Smooth muscle cell of the pulmonary artery (primary cell): ENCODE data around the gene TRIAP1. TPM values are rescaled to one million over a fixed set of nuclear protein-coding genes. Genes with fewer than 3 reads are reported as not detected.

Experiments used
- total RNA-seq: library from RNA; depleted of rRNA; stranded (reverse); fragments of >200 nt; gene quantifications from 2 replicates; pipeline ENCODE4 v1.2.3, GENCODE V29; 2014

Gene TRIAP1
- 14.4 and 16.9 TPM in 2 replicates for total RNA-seq

GRCh38 chr12:120445911-120446843 lies at the start of gene TRIAP1, which contains the start of gene GATC:
Gene TRIAP1 (minus strand): TSS chr12:120446384. CDS start chr12:120446372, 12 bp downstream.
Gene GATC (plus strand): TSS chr12:120446444. CDS start chr12:120446481, 37 bp downstream.

GRCh38 chr12:120469450-120470149 lies 23.4 kb upstream of the TRIAP1 start, which contains the start of gene SRSF9:
Gene SRSF9 (minus strand): TSS chr12:120469748. CDS start chr12:120469609, 139 bp downstream.

GRCh38 chr12:120437735-120438494 lies 8.3 kb downstream of the TRIAP1 start, which contains the start of gene COX6A1:
Gene COX6A1 (plus strand): TSS chr12:120438113. CDS start chr12:120438127, 14 bp downstream.

Other genes with a start within 250 kb of the TRIAP1 start
- 1,669 and 2,485 TPM in 2 replicates for gene RPLP0, start 245.3 kb downstream of the TRIAP1 start, total RNA-seq
- gene PXN, start 180.7 kb downstream of the TRIAP1 start, total RNA-seq, result 27.4 and 38.6 TPM in 2 replicates
- gene RNU4-2, start 154.5 kb downstream of the TRIAP1 start, total RNA-seq, result not detected in 2 replicates
- under 0.01 TPM in 1 of 2 replicates, not detected in the other for gene RNU4-1, start 153.1 kb downstream of the TRIAP1 start, total RNA-seq
- gene SIRT4, start 144.1 kb downstream of the TRIAP1 start, total RNA-seq, result 1.5 and 2.0 TPM in 2 replicates
- not detected in 2 replicates for gene PLA2G1B, start 118.6 kb downstream of the TRIAP1 start, total RNA-seq
- gene MSI1, start 77.2 kb downstream of the TRIAP1 start, total RNA-seq, result 0.20 TPM in 1 of 2 replicates, not detected in the other
- 323 and 352 TPM in 2 replicates for gene COX6A1, start 8.3 kb downstream of the TRIAP1 start, total RNA-seq
- gene GATC, start 60 bp upstream of the TRIAP1 start, total RNA-seq, result 17.0 and 20.2 TPM in 2 replicates
- gene SRSF9, start 23.4 kb upstream of the TRIAP1 start, total RNA-seq, result 170 and 195 TPM in 2 replicates
- gene DYNLL1, start 49.7 kb upstream of the TRIAP1 start, total RNA-seq, result 261 and 303 TPM in 2 replicates
- gene COQ5, start 82.8 kb upstream of the TRIAP1 start, total RNA-seq, result 25.3 and 30.5 TPM in 2 replicates
- gene RNF10, start 88.0 kb upstream of the TRIAP1 start, total RNA-seq, result 189 and 197 TPM in 2 replicates
- gene POP5, start 135.0 kb upstream of the TRIAP1 start, total RNA-seq, result 26.1 and 36.7 TPM in 2 replicates
- gene CABP1, start 194.2 kb upstream of the TRIAP1 start, total RNA-seq, result 1.6 and 21.4 TPM in 2 replicates
- gene MLEC, start 240.8 kb upstream of the TRIAP1 start, total RNA-seq, result 136 and 156 TPM in 2 replicates